Naive thymus-derived CD4-positive, alpha-beta T cell (primary cell): ENCODE results near the gene S100A3. TPM values are rescaled to one million over a fixed set of nuclear protein-coding genes. Genes with fewer than 3 reads are reported as not detected.
A peak's percentile ranks its signal among the peaks of the same experiment; 100 is the strongest.
"Not testable (repeated sequence)": the region's sequence is repeated elsewhere in the genome, so short reads cannot be mapped to it uniquely, and the experiment has no call there.

Source experiments
- ATAC-seq: fragments of 150-1000 bp; cut with Tn5 transposase; 2 replicates; pipeline ENCODE4 v1.10.0; 2021; ENCODE audit warnings: mild to moderate bottlenecking, moderate library complexity
- CTCF ChIA-PET: fragments of 350-600 bp; sonication (Branson Sonifier 250); formaldehyde crosslinking; loops from one replicate; lab custom pipeline; 2021; ENCODE audit warnings: antibody characterized with exemption; lab: Charles Lee
- POLR2A ChIA-PET: fragments of 350-600 bp; sonication (Branson Sonifier 250); formaldehyde crosslinking; loops from one replicate; lab custom pipeline; 2021; ENCODE audit warnings: antibody characterized with exemption, inconsistent platforms; lab: Charles Lee
- DNase-seq, 9 donors: peaks; one replicate each; pipeline versions ENCODE4 v3.0.0 to v3.0.0-alpha.2; 2020 to 2022; ENCODE audit warnings: mixed read lengths in 1 of 9
- H3K27ac ChIP-seq: one replicate; pipeline ENCODE4 v1.7.0; 2013; ENCODE audit warnings: mild to moderate bottlenecking, low read depth, low read length, moderate library complexity
- H3K27me3 ChIP-seq, 2 donors: one replicate each; pipeline ENCODE4 v1.7.0; 2013; ENCODE audit warnings: low read length in 2 of 2, mild to moderate bottlenecking in 2 of 2, moderate library complexity in 2 of 2; ENCODE audit not compliant: control insufficient read depth in 2 of 2, insufficient read depth in 2 of 2
- H3K36me3 ChIP-seq, 3 experiments: 1 replicate in 2 of 3; 2 replicates in 1 of 3; pipeline ENCODE4 v1.7.0; 2013; ENCODE audit warnings: low read length in 3 of 3, mild to moderate bottlenecking in 3 of 3, moderate library complexity in 1 of 3; ENCODE audit not compliant: insufficient read depth in 3 of 3, control insufficient read depth in 2 of 3
- H3K4me1 ChIP-seq, 2 donors: one replicate each; pipeline ENCODE4 v1.7.0; 2013; ENCODE audit warnings: low read length in 2 of 2, mild to moderate bottlenecking in 2 of 2, moderate library complexity in 1 of 2; ENCODE audit not compliant: control insufficient read depth in 2 of 2, insufficient read depth in 2 of 2
- H3K4me3 ChIP-seq: 2 replicates; pipeline ENCODE4 v1.7.0; 2013; ENCODE audit warnings: mild to moderate bottlenecking, low read length
- H3K9me3 ChIP-seq, 3 experiments: 1 replicate in 2 of 3; 2 replicates in 1 of 3; pipeline ENCODE4 v1.7.0; 2013; ENCODE audit warnings: low read length in 3 of 3; ENCODE audit not compliant: control insufficient read depth in 2 of 3
- H3K27ac Mint-ChIP-seq, 9 donors: one replicate each; pipeline ENCODE4 v1.8.0; 2020 to 2022; ENCODE audit warnings: mixed read lengths in 9 of 9, mild to moderate bottlenecking in 8 of 9, moderate library complexity in 5 of 9, inconsistent platforms in 2 of 9
- H3K27me3 Mint-ChIP-seq, 5 donors: one replicate each; pipeline ENCODE4 v1.8.0; 2021 to 2022; ENCODE audit warnings: mixed read lengths in 5 of 5, mild to moderate bottlenecking in 1 of 5
- H3K36me3 Mint-ChIP-seq, 5 donors: one replicate each; pipeline ENCODE4 v1.8.0; 2020 to 2022; ENCODE audit warnings: mixed read lengths in 5 of 5, mild to moderate bottlenecking in 3 of 5, inconsistent platforms in 1 of 5
- H3K4me1 Mint-ChIP-seq, 7 donors: one replicate each; pipeline ENCODE4 v1.8.0; 2020 to 2022; ENCODE audit warnings: mixed read lengths in 7 of 7, mild to moderate bottlenecking in 3 of 7, inconsistent platforms in 1 of 7
- H3K4me3 Mint-ChIP-seq, 10 donors: one replicate each; pipeline ENCODE4 v1.8.0; 2020 to 2022; ENCODE audit warnings: mild to moderate bottlenecking in 10 of 10, mixed read lengths in 10 of 10, moderate library complexity in 6 of 10, inconsistent platforms in 2 of 10
- H3K9me3 Mint-ChIP-seq, 11 donors: one replicate each; pipeline ENCODE4 v1.8.0; 2020 to 2022; ENCODE audit warnings: mixed read lengths in 11 of 11, mild to moderate bottlenecking in 4 of 11, inconsistent platforms in 1 of 11, moderate library complexity in 1 of 11
- intact Hi-C, 2 donors: fragments of 100-400 bp; cut with micrococcal nuclease; formaldehyde crosslinking; loops; one replicate each; pipeline ENCODE4 v1.15.1; 2023
- polyA plus RNA-seq, 2 donors: library from polyadenylated mRNA; unstranded; fragments of 300-500 nt; fragmentation: Illumina TruSeq; gene quantifications; one replicate each; pipeline ENCODE4 v1.2.3, GENCODE V29; 2021
- total RNA-seq, 6 experiments: library from RNA in 5 of 6; stranded (reverse) in 5 of 6; gene quantifications; 1 replicate in 5 of 6; 2 replicates in 1 of 6; pipeline ENCODE4 v1.2.3 and lab custom pipeline; 2021 to 2026

The S100A3 gene
- total RNA-seq (not detected), polyA plus RNA-seq (not detected), total RNA-seq (lab: John Stamatoyannopoulos, UW) (not detected)

DNA sequence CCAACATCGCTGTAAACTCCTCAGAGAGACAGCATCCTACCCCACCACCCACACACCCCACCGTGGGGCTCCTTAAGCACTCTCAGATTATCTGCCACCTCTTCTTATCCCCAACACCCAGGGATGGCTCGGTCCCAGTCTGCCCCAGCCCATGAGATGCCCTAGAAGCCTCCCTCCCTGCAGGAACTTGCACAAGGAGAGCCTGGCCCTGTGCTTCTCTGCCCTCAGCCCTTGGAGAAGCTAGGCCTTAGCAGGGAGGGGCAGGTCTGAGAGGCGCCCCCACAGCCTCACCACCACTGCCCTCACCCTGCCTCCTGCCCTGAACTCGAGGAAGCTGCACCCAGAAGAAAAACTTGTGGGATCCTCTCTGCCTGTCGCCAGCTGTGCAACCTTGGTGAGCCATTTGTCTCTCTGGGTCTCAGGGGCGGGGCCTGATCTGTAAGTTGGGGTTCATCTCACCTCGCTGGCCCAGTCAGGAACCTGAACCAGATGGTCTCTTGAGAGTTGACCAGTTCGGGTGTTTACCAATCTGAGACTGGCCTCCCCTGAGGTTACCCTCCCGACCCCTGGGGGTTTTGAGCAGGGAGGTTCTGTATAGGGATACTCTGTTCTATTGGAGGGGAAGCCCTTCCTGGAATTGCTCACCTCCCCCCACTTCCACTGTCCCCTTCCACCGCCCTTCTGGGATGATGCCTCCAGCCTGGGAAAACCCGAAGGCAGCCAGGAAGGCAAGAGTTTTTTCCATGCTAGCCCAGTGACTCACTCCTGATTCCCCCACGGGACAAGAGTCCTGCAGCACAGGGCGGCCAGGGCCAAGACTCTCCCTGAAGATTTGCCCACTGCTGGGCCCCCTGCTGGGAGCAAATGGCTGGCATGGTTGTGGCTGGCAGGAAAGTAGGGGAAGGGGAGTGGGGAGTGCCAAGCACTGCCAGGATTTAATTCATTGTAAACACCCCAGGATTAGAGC lies at the start of gene S100A3:
S100A3 (minus strand) TSS at position 537 of the 967 bp plus-strand sequence. CDS start 773 bp downstream, outside the sequence.
- Mint-ChIP-seq H3K36me3 (peaks cover 0 to 13% (median 4%) of the 10 kb centered on the region in 5 donors), H3K4me1 (peaks cover 37 to 57% (median 43%) of the 10 kb centered on the region in 7 donors), H3K4me3 (peak within 1 kb of the TSS in 2 of 10 donors; percentile 41 to 45), H3K27ac (peak within 1 kb of the TSS in 8 of 9 donors; percentile 51 to 82 (median 60)), H3K9me3 (peaks cover 0 to 1% (median 0%) of the 10 kb centered on the region in 11 donors), H3K27me3 (no peaks in the 10 kb centered on the region)
- H3K27me3 ChIP-seq = no peaks in the 10 kb centered on the region
- H3K4me1 ChIP-seq = peaks cover 17 to 33% of the 10 kb centered on the region in 2 donors
- CTCF ChIA-PET = interaction anchor here (0.6 to 2.1 kb wide), 4 partner anchors 13 to 15 kb away, joined by 3 to 5 read pairs (median 3); partner anchors contain the start of gene S100A6
- ATAC-seq (no peak), DNase-seq (no peak)
- POLR2A ChIA-PET = interaction anchor here (1.0 to 9.5 kb wide), 2 partner anchors 15 to 17 kb away, joined by 3 to 268 read pairs; partner anchors contain the start of gene S100A6
- H3K9me3 ChIP-seq = no peaks in the 10 kb centered on the region
- peaks cover 0 to 4% (median 0%) of the 10 kb centered on the region in 3 experiments for H3K36me3 ChIP-seq
- no peak within 1 kb of the TSS for H3K4me3 ChIP-seq
- H3K27ac ChIP-seq = no peak within 1 kb of the TSS
- intact Hi-C loops = loop anchor here in 1 of 2 donors (5.0 kb wide), 2 partner anchors 37 to 178 kb away; partner anchors contain the start of gene INTS3

DNA sequence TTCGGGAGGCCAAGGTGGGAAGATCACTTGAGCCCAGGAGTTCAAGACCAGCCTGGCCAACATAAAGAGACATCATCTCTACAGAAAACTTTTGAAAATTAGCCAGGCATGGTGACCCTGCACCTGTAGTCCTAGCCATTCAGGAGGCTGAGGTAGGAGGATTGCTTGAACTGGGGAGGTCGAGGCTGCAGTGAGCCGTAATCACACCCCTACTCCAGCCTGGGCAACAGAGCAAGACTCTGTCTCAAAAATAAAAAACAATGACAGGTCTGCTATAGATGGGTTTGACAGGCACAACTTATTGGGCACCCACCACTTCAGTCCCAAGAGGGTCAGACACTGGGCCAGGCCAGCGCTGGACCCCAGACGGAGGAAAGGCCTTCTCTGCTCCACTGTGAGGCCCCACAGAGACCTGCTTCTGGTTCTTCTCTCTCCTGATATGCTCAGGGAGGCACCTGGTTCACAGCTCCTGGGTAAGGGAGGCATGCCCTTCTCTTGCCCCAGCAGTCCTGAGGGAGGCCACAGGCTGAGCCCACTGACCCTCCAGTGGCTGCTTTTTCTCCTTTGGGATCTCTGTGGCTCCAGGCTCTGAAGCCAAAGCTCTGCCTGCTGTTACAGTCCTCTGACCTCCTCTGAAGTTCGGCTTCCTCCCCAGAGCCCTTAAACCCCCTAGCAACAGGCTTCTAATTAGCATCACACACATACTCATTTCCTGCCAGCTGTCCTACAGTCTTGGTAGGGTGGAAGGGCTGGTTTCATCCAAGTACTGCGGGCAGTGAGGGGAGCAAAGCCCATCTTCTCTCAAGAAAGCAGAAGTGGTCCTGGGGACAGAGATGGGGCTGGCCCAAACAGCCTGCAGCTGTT lies 49.5 kb upstream of the S100A3 start:
- peak; percentile 86 for ATAC-seq
- Histone ChIP-seq H3K9me3 (no peaks in the 10 kb centered on the region), H3K27ac (no peak overlapping the region), H3K36me3 (no peaks in the 10 kb centered on the region), H3K27me3 (no peaks in the 10 kb centered on the region), H3K4me1 (peaks cover 0 to 4% of the 10 kb centered on the region in 2 donors), H3K4me3 (no peak overlapping the region)
- intact Hi-C loops = no loop called here
- ChIA-PET CTCF (interaction anchor here (0.5 to 1.4 kb wide), 4 partner anchors 81 to 1618 kb away, joined by 3 to 7 read pairs (median 4); no protein-coding TSS in a partner anchor), POLR2A (no interaction called here)
- peak in 5 of 9 donors; percentile 1 to 18 (median 12) for DNase-seq
- Mint-ChIP-seq H3K4me1 (peaks cover 9 to 28% (median 17%) of the 10 kb centered on the region in 7 donors), H3K36me3 (peaks cover 0 to 4% (median 0%) of the 10 kb centered on the region in 5 donors), H3K27ac (peak overlapping the region in 5 of 9 donors; percentile 21 to 80 (median 75)), H3K9me3 (no peaks in the 10 kb centered on the region), H3K27me3 (no peaks in the 10 kb centered on the region), H3K4me3 (peak overlapping the region in 1 of 10 donors; percentile 27)

GRCh38 chr1:153597206-153597605 lies 48.1 kb upstream of the S100A3 start:
- intact Hi-C loops = no loop called here
- Histone ChIP-seq H3K4me1 (peaks cover 0 to 4% of the 10 kb centered on the region in 2 donors), H3K27ac (no peak overlapping the region), H3K27me3 (no peaks in the 10 kb centered on the region), H3K36me3 (no peaks in the 10 kb centered on the region), H3K4me3 (no peak overlapping the region), H3K9me3 (no peaks in the 10 kb centered on the region)
- DNase-seq (no peak), ATAC-seq (peak; percentile 58)
- POLR2A ChIA-PET = no interaction called here
- no peak overlapping the region for H3K4me3 Mint-ChIP-seq
- no peaks in the 10 kb centered on the region for H3K9me3 Mint-ChIP-seq
- H3K4me1 Mint-ChIP-seq = peaks cover 9 to 22% (median 11%) of the 10 kb centered on the region in 7 donors
- CTCF ChIA-PET = no interaction called here
- H3K27ac Mint-ChIP-seq = peak overlapping the region in 2 of 9 donors; percentile 40 to 47
- H3K36me3 Mint-ChIP-seq = peaks cover 0 to 4% (median 0%) of the 10 kb centered on the region in 5 donors
- no peaks in the 10 kb centered on the region for H3K27me3 Mint-ChIP-seq

- ChIA-PET CTCF (no interaction called here), POLR2A (no interaction called here)
- H3K9me3 ChIP-seq = no peaks in the 10 kb centered on the region
- no peak overlapping the region for H3K4me3 ChIP-seq
- no peak for ATAC-seq
- Mint-ChIP-seq H3K27ac (no peak overlapping the region), H3K4me1 (peaks cover 0 to 6% (median 0%) of the 10 kb centered on the region in 7 donors), H3K27me3 (peaks cover 0 to 1% (median 0%) of the 10 kb centered on the region in 5 donors), H3K4me3 (no peak overlapping the region), H3K36me3 (peaks cover 0 to 4% (median 0%) of the 10 kb centered on the region in 5 donors), H3K9me3 (no peaks in the 10 kb centered on the region)
- intact Hi-C loops = no loop called here
- DNase-seq = no peak
- no peaks in the 10 kb centered on the region for H3K27me3 ChIP-seq
- no peak overlapping the region for H3K27ac ChIP-seq
- no peaks in the 10 kb centered on the region for H3K4me1 ChIP-seq
- H3K36me3 ChIP-seq = no peaks in the 10 kb centered on the region
Observed at GRCh38 chr1:153592748-153593147, 43.7 kb upstream of the S100A3 start.

DNA sequence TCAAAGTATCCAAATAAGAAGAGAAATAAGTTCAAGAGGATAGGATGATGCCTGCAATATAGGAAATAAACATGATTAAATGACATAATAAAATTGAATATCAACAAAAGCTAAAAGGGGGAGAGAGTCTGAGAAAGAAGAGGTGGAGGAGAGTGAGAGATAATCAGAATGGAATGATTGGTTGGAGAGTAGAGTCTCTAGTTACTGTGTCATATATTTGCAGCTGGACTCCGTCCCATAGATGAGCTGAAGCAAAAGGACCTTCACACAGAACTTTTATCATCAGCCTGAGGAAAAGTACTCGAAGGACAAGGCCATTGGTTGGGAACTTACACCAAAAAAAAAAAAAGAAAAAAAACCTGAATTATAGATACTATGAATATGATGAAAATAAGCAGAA lies 39.4 kb upstream of the S100A3 start:
- Mint-ChIP-seq H3K27ac (no peak overlapping the region), H3K4me3 (no peak overlapping the region), H3K27me3 (peaks cover 0 to 16% (median 5%) of the 10 kb centered on the region in 5 donors), H3K9me3 (peaks cover 0 to 2% (median 0%) of the 10 kb centered on the region in 11 donors), H3K36me3 (peaks cover 0 to 3% (median 0%) of the 10 kb centered on the region in 5 donors), H3K4me1 (no peaks in the 10 kb centered on the region)
- H3K9me3 ChIP-seq = no peaks in the 10 kb centered on the region
- no peak overlapping the region for H3K4me3 ChIP-seq
- H3K27me3 ChIP-seq = no peaks in the 10 kb centered on the region
- H3K4me1 ChIP-seq = no peaks in the 10 kb centered on the region
- no peak for DNase-seq
- ChIA-PET CTCF (no interaction called here), POLR2A (interaction anchor here (0.6 kb wide), 1 partner anchor 53 kb away, joined by 3 read pairs; the partner anchor contains the start of gene S100A6)
- intact Hi-C loops = no loop called here
- ATAC-seq = no peak
- no peak overlapping the region for H3K27ac ChIP-seq
- H3K36me3 ChIP-seq = no peaks in the 10 kb centered on the region

DNA sequence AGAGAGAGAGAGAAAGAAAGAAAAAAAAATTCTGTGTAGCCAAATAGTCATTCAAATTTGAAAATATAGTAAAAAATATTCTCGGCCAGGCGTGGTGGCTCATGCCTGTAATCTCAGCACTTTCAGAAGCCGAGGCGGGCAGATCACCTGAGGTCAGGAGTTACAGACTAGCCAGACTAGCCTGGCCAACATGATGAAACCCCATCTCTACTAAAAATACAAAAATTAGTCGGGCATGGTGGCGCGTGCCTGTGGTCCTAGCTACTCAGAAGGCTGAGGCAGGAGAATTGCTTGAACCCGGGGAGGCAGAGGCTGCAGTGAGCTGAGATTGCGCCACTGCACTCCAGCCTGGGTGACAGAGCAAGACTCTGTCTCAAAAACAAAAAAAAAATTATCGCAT lies 39.0 kb upstream of the S100A3 start:
- CTCF ChIA-PET = interaction anchor here (0.6 to 2.1 kb wide), 2 partner anchors 20 to 93 kb away, joined by 3 to 7 read pairs; no protein-coding TSS in a partner anchor
- POLR2A ChIA-PET, intact Hi-C loops, H3K36me3 Mint-ChIP-seq, H3K27ac Mint-ChIP-seq, H3K4me1 ChIP-seq, H3K9me3 Mint-ChIP-seq, H3K4me3 Mint-ChIP-seq, H3K4me3 ChIP-seq, H3K4me1 Mint-ChIP-seq, H3K36me3 ChIP-seq, H3K27ac ChIP-seq, ATAC-seq, H3K27me3 ChIP-seq, DNase-seq, H3K9me3 ChIP-seq: not testable (repeated sequence)
- peaks cover 0 to 16% (median 5%) of the 10 kb centered on the region in 5 donors for H3K27me3 Mint-ChIP-seq
